Caco-2 (cell line): ENCODE measurements around the gene GPR15. TPM values are rescaled to one million over a fixed set of nuclear protein-coding genes. Genes with fewer than 3 reads are reported as not detected.

Experiments used
- BruUV-seq: library from RNA; stranded (reverse); fragments of 400-500 nt; replicated peaks from 2 replicates; lab custom pipeline; 2021; lab: Mats Ljungman, UMichigan
- CTCF ChIA-PET: fragments of 300-600 bp; sonication (Branson Sonifier 250); formaldehyde crosslinking; loops from one replicate; lab custom pipeline; 2022; ENCODE audit warnings: antibody characterized with exemption; lab: Charles Lee
- POLR2A ChIA-PET: fragments of 300-600 bp; sonication (Branson Sonifier 250); formaldehyde crosslinking; loops from one replicate; lab custom pipeline; 2022; ENCODE audit warnings: antibody characterized with exemption; lab: Charles Lee
- DNase-seq, 2 experiments: peaks; one replicate each; pipeline versions ENCODE4 v3.0.0 to v3.0.0-alpha.2; 2020 to 2022
- H3K27me3 ChIP-seq: replicated peaks from 2 replicates; pipeline ENCODE4 v1.6.0; 2011; ENCODE audit warnings: low read length; ENCODE audit not compliant: control insufficient read depth, insufficient read depth
- H3K36me3 ChIP-seq: 2 replicates; pipeline ENCODE4 v1.5.1; 2011; ENCODE audit warnings: low read length; ENCODE audit not compliant: control insufficient read depth, insufficient read depth
- H3K4me1 ChIP-seq: fragments of 250-450 bp; sonication (Bioruptor Pico); 2 replicates; pipeline ENCODE4 v1.5.1; 2020; ENCODE audit warnings: mild to moderate bottlenecking
- H3K4me3 ChIP-seq: 2 replicates; pipeline ENCODE4 v1.5.1; 2011; ENCODE audit warnings: low read depth, mild to moderate bottlenecking, control low read depth, low read length
- H3K9me3 ChIP-seq: fragments of 250-450 bp; sonication (Bioruptor Pico); 2 replicates; pipeline ENCODE4 v1.5.1; 2020; ENCODE audit warnings: mild to moderate bottlenecking, moderate library complexity
- H3K27ac Mint-ChIP-seq: one replicate; pipeline ENCODE4 v1.8.0; 2022; ENCODE audit warnings: mixed read lengths; ENCODE audit not compliant: unreplicated experiment
- H3K27me3 Mint-ChIP-seq: one replicate; pipeline ENCODE4 v1.8.0; 2022; ENCODE audit warnings: mixed read lengths; ENCODE audit not compliant: insufficient read depth, unreplicated experiment
- H3K36me3 Mint-ChIP-seq: one replicate; pipeline ENCODE4 v1.8.0; 2022; ENCODE audit warnings: mild to moderate bottlenecking, mixed read lengths; ENCODE audit not compliant: insufficient read depth, unreplicated experiment
- H3K4me1 Mint-ChIP-seq: one replicate; pipeline ENCODE4 v1.8.0; 2022; ENCODE audit warnings: low read depth, mixed read lengths; ENCODE audit not compliant: unreplicated experiment
- H3K4me3 Mint-ChIP-seq: one replicate; pipeline ENCODE4 v1.8.0; 2022; ENCODE audit warnings: mild to moderate bottlenecking, moderate library complexity, mixed read lengths; ENCODE audit not compliant: unreplicated experiment
- H3K9me3 Mint-ChIP-seq: one replicate; pipeline ENCODE4 v1.8.0; 2022; ENCODE audit warnings: mixed read lengths; ENCODE audit not compliant: unreplicated experiment
- CTCF ChIP-seq, 2 experiments: fragments of 200-600 bp in 1 of 2; IDR thresholded peaks; 1 replicate in 1 of 2; 2 replicates in 1 of 2; pipeline versions ENCODE4 v1.5.1 to v1.8.0; 2011 to 2022; ENCODE audit warnings: antibody characterized with exemption in 1 of 2, control low read depth in 1 of 2, inconsistent platforms in 1 of 2, low read depth in 1 of 2, low read length in 1 of 2, mild to moderate bottlenecking in 1 of 2, moderate library complexity in 1 of 2; ENCODE audit not compliant: insufficient read depth in 1 of 2, severe bottlenecking in 1 of 2, unreplicated experiment in 1 of 2
- intact Hi-C: fragments of 100-400 bp; cut with micrococcal nuclease; formaldehyde crosslinking; loops from one replicate; pipeline ENCODE4 v1.10.0; 2022; ENCODE audit not compliant: unreplicated experiment
- total RNA-seq: library from RNA; stranded (reverse); gene quantifications from 2 replicates; pipeline ENCODE4 v1.2.3, GENCODE V29; 2022

The GPR15 gene
- total RNA-seq, 1 experiment from 2014 or later: not detected

DNA sequence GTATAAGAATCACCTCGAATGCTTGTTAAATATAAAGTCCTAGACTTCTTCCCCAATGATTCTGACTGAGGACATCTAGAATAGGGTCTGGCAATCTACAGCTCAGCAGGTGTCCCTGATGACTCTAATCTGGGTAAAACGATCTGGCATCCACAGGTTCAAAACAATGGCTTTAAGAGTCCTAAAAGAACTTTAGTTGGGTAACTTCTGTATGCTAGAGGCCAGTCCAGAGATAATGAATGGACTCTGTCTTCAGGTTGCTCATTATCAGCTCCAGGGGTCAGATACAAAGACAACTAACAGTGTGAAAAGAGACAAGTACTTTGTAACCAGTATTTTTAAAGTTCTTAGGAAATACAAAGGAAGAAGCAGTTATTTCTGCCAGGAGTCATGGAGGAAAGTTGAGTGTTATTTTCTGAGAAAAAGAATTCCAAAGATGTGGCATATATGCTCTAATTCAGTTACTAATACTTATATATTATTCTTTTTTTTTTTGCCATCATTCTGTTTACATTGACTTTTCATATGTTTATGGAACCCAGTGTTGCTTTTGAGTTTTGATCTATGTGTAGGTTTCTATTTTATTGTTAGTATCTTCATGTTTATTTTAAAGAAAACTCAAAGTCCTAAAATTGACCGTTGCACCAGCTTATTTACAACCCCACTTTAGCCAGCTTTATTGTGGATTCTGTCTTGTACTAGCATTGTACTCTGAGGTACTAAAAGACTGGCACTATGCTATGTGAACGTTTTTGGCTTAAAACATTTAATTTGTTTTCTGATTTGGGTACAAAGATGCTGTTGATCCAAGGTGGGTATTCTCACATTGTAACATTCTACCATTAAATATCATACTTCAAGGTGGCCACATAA, 3.1 kb upstream of the GPR15 start:
- no peaks in the 10 kb centered on the region for H3K27me3 Mint-ChIP-seq
- H3K4me1 ChIP-seq: peaks cover 8% of the 10 kb centered on the region
- POLR2A ChIA-PET: no interaction called here
- no peaks in the 10 kb centered on the region for H3K9me3 Mint-ChIP-seq
- no peak for DNase-seq
- no peaks in the 10 kb centered on the region for H3K27me3 ChIP-seq
- BruUV-seq: no TSS peak
- no peak overlapping the region for H3K27ac Mint-ChIP-seq
- intact Hi-C loops: no loop called here
- no peaks in the 10 kb centered on the region for H3K4me1 Mint-ChIP-seq
- H3K9me3 ChIP-seq: no peaks in the 10 kb centered on the region
- H3K36me3 ChIP-seq: no peaks in the 10 kb centered on the region
- TF ChIP-seq CTCF (IDR thresholded peaks at IDR 0.05; ENCODE audit: insufficient read depth in 1 of 2, low read depth in 1 of 2, low read length in 1 of 2, severe bottlenecking in 1 of 2, unreplicated experiment in 1 of 2): no peak
- no peaks in the 10 kb centered on the region for H3K36me3 Mint-ChIP-seq
- H3K4me3 ChIP-seq: no peak overlapping the region
- H3K4me3 Mint-ChIP-seq: no peak overlapping the region
- CTCF ChIA-PET: no interaction called here

DNA sequence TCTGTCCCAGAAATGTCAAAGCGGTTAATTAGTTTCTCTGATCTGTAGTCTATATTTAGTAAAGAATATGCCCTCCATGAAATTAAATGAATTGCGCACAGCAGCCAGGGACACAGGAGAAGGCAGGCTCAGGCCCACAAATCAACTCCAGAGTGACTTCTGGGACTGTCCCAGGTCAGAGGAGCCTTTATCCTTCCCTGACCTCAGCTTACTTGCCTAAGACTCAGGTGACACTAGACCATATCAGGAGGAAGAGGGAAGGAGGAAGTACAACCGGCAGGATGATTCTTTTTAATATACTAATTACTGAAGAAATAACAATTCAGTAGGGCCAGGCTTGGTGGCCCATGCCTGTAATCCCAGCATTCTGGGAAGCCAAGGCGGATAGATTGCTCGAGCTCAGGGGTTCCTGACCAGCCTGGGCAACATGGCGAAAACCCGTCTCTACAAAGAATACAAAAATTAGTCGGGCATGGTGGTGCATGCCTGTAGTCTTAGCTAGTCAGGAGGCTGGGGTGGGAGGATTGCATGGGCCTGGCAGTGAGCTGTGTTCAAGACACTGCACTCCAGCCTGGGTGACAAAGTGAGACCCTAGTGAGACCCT, 1.8 kb upstream of the GPR15 start:
- H3K36me3 Mint-ChIP-seq: no peaks in the 10 kb centered on the region
- no peak overlapping the region for H3K4me3 ChIP-seq
- CTCF ChIA-PET: no interaction called here
- intact Hi-C loops: no loop called here
- no peak overlapping the region for H3K27ac Mint-ChIP-seq
- no peaks in the 10 kb centered on the region for H3K27me3 ChIP-seq
- no peaks in the 10 kb centered on the region for H3K4me1 Mint-ChIP-seq
- H3K9me3 ChIP-seq: no peaks in the 10 kb centered on the region
- POLR2A ChIA-PET: no interaction called here
- peaks cover 8% of the 10 kb centered on the region for H3K4me1 ChIP-seq
- H3K4me3 Mint-ChIP-seq: no peak overlapping the region
- DNase-seq: no peak
- no peaks in the 10 kb centered on the region for H3K9me3 Mint-ChIP-seq
- no TSS peak for BruUV-seq
- no peaks in the 10 kb centered on the region for H3K27me3 Mint-ChIP-seq
- H3K36me3 ChIP-seq: no peaks in the 10 kb centered on the region
- TF ChIP-seq CTCF (IDR thresholded peaks at IDR 0.05; ENCODE audit: insufficient read depth in 1 of 2, low read depth in 1 of 2, low read length in 1 of 2, severe bottlenecking in 1 of 2, unreplicated experiment in 1 of 2): no peak

DNA sequence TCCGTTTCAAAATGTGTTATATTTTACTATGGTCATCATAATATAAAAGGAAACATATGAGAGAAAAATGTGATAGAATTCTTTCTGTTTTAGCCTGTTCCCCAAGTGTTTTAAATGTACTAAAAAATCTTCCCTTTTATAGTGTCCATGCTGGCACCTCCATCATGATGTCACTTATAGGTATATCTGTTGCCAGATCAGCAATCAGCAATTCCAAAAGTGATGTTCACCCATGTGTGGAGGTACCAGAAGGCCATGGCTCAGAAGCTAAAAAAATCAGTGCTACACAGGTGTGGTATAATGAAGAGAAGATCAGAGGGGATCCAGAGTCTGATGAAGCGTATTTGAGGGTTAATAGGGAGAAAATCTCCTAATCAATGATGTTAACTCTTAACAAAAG, 1.1 kb upstream of the GPR15 start:
- CTCF ChIA-PET: no interaction called here
- no peaks in the 10 kb centered on the region for H3K4me1 Mint-ChIP-seq
- no peak overlapping the region for H3K4me3 Mint-ChIP-seq
- no peaks in the 10 kb centered on the region for H3K36me3 Mint-ChIP-seq
- POLR2A ChIA-PET: no interaction called here
- H3K9me3 Mint-ChIP-seq: no peaks in the 10 kb centered on the region
- Histone ChIP-seq H3K9me3 (no peaks in the 10 kb centered on the region), H3K36me3 (no peaks in the 10 kb centered on the region), H3K4me3 (no peak overlapping the region), H3K27me3 (no peaks in the 10 kb centered on the region), H3K4me1 (peaks cover 8% of the 10 kb centered on the region)
- no peak overlapping the region for H3K27ac Mint-ChIP-seq
- BruUV-seq: no TSS peak
- no peak for TF ChIP-seq CTCF (IDR thresholded peaks at IDR 0.05; ENCODE audit: insufficient read depth in 1 of 2, low read depth in 1 of 2, low read length in 1 of 2, severe bottlenecking in 1 of 2, unreplicated experiment in 1 of 2)
- no peaks in the 10 kb centered on the region for H3K27me3 Mint-ChIP-seq
- DNase-seq: no peak
- intact Hi-C loops: no loop called here
